Upper lobe of right lung (tissue), 1 donor: ENCODE measurements around the gene CDC25B. TPM values are rescaled to one million over a fixed set of nuclear protein-coding genes. Genes with fewer than 3 reads are reported as not detected.
A peak's percentile ranks its signal among the peaks of the same experiment; 100 is the strongest.
"Not testable (repeated sequence)": the region's sequence is repeated elsewhere in the genome, so short reads cannot be mapped to it uniquely, and the experiment has no call there.

Experiments
- ATAC-seq: fragments of 200-7000 bp; cut with Tn5 transposase; one replicate; pipeline ENCODE4 v1.9.1; 2020; ENCODE audit warnings: mild to moderate bottlenecking, moderate library complexity
- DNase-seq: peaks from one replicate; pipeline ENCODE4 v3.0.0-alpha.2; 2020
- H3K27ac ChIP-seq: fragments of 200-600 bp; one replicate; pipeline ENCODE4 v1.8.0; 2022
- H3K27me3 ChIP-seq: fragments of 200-600 bp; one replicate; pipeline ENCODE4 v1.8.0; 2022; ENCODE audit warnings: mild to moderate bottlenecking
- H3K36me3 ChIP-seq: fragments of 200-600 bp; one replicate; pipeline ENCODE4 v1.8.0; 2022
- H3K4me1 ChIP-seq: fragments of 200-600 bp; one replicate; pipeline ENCODE4 v1.8.0; 2022
- H3K4me3 ChIP-seq: fragments of 200-600 bp; one replicate; pipeline ENCODE4 v1.8.0; 2022; ENCODE audit warnings: mild to moderate bottlenecking
- H3K9me3 ChIP-seq: fragments of 200-600 bp; one replicate; pipeline ENCODE4 v1.8.0; 2022
- intact Hi-C: fragments of 100-400 bp; cut with DNase I; formaldehyde crosslinking; loops from one replicate; pipeline ENCODE4 v1.11.0; 2022
- total RNA-seq: library from RNA; stranded (reverse); fragmentation: NEBNext Ultra II Directional; extraction: Animal tissue kit (Norgen Biotek cat#: 25700); gene quantifications from one replicate; pipeline ENCODE4 v1.2.1, GENCODE V29; 2021
- TF ChIP-seq, protein P1 (sequence below): fragments of 200-600 bp; IDR thresholded peaks from one replicate; pipeline ENCODE4 v1.8.0; 2022; ENCODE audit warnings: antibody characterized with exemption
- donor health status: DM: no; HTN: yes; CAD: no; lungs with severe emphysema.

The CDC25B gene
- total RNA-seq, 1 donor from 2014 or later: 136 TPM

DNA sequence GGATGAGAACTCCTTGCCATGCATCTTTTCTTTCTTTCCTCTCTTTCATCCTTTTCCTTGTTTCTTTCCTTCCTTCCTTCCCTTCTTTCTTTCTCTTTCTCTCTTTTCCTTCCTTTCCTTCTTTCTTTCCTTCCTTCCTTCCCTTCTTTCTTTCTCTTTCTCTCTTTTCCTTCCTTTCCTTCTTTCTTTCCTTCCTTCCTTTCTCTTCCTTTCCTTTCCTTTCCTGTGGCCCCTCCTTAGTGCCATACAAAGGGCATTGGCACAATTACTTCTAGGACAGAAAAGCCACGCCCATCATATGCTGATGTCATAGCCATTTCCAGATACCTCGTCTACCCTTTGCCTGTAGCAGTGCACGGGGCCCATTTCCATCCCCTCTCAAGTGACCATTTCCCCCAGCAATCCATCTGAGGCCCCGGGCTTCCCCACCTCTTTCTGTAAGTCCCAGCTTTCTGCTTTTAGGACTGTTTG, 7.4 kb upstream of the CDC25B start:
- no peaks in the 10 kb centered on the region for H3K27me3 ChIP-seq
- no peak for ATAC-seq
- H3K4me1 ChIP-seq: peaks cover 20% of the 10 kb centered on the region
- H3K27ac ChIP-seq: no peak overlapping the region
- H3K4me3 ChIP-seq: no peak overlapping the region
- H3K36me3 ChIP-seq: peaks cover 7% of the 10 kb centered on the region
- TF ChIP-seq, protein P1, sequence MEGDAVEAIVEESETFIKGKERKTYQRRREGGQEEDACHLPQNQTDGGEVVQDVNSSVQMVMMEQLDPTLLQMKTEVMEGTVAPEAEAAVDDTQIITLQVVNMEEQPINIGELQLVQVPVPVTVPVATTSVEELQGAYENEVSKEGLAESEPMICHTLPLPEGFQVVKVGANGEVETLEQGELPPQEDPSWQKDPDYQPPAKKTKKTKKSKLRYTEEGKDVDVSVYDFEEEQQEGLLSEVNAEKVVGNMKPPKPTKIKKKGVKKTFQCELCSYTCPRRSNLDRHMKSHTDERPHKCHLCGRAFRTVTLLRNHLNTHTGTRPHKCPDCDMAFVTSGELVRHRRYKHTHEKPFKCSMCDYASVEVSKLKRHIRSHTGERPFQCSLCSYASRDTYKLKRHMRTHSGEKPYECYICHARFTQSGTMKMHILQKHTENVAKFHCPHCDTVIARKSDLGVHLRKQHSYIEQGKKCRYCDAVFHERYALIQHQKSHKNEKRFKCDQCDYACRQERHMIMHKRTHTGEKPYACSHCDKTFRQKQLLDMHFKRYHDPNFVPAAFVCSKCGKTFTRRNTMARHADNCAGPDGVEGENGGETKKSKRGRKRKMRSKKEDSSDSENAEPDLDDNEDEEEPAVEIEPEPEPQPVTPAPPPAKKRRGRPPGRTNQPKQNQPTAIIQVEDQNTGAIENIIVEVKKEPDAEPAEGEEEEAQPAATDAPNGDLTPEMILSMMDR: no peak
- DNase-seq: no peak
- no peaks in the 10 kb centered on the region for H3K9me3 ChIP-seq
- intact Hi-C loops: loop anchor here (5.0 kb wide), 1 partner anchor 34 kb away; the partner anchor contains the start of gene AP5S1

DNA sequence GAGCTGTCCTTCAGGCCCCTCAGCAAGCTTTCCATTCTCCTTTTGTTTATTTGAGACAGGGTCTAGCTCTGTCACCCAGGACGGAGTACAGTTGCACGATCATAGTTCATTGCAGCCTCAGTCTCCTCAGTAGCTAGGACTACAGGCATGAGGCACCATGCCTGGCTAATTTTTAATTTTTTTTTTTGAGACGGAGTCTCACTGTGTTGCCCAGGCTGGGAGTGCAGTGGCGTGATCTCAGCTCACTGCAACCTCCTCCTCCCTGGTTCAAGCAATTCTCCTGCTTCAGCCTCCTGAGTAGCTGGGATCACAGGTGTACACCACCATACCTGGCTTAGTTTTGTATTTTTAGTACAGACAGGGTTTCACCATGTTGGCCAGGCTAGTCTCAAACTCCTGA, 6.9 kb upstream of the CDC25B start:
- H3K27me3 ChIP-seq, ATAC-seq, H3K4me3 ChIP-seq, DNase-seq, H3K9me3 ChIP-seq, H3K27ac ChIP-seq, H3K36me3 ChIP-seq: not testable (repeated sequence)
- intact Hi-C loops: loop anchor here (5.0 kb wide), 1 partner anchor 33 kb away; the partner anchor contains the start of gene AP5S1
- peaks cover 15% of the 10 kb centered on the region for H3K4me1 ChIP-seq

DNA sequence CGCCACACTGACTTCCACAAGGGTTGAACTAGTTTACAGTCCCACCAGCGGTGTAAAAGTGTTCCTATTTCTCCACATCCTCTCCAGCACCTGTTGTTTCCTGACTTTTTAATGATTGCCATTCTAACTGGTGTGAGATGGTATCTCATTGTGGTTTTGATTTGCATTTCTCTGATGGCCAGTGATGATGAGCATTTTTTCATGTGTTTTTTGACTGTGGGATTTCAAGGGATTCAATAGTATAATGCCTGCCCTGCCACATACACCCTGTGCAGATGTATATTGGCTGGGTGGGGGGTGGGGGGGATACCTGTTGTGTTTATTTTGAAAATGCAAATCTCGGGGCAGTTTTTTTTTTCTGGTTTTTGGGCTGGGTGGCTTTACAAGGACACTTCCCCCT, 1.9 kb upstream of the CDC25B start:
- DNase-seq, H3K27me3 ChIP-seq, H3K27ac ChIP-seq, ATAC-seq, intact Hi-C loops, H3K9me3 ChIP-seq, H3K4me3 ChIP-seq: not testable (repeated sequence)
- peaks cover 15% of the 10 kb centered on the region for H3K36me3 ChIP-seq
- peaks cover 29% of the 10 kb centered on the region for H3K4me1 ChIP-seq

DNA sequence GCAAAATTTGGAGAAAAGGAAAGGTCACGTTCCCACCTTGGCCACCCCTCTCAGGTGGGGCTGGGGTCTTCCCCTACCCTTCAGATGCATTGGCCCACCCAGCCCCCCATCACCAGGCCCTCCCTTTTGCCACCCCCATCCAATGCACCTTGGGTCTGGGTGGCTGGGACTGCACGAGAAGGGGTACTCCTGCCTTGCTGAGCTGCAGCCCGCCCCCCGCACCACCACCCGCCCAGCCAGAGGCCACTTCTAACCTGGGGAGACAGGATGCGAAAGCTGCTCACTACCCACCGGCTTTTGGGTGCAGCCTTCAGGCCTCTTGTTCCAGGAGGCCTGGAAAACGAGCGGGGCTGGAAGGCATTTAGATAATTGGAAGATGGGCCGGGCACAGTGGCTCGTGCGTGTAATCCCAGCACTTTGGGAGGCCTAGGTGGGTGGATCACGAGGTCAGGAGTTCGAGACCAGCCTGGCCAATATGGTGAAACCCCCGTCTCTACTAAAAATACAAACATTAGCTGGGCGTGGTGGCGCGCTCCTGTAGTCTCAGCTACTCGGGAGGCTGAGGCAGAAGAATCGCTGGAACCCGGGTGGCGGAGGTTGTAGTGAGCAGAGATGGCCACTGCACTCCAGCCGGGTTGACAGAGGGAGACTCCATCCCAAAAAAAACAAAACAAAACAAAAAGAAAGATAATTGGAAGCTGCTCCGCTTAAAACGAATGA, 1.2 kb upstream of the CDC25B start:
- TF ChIP-seq, protein P1: no peak
- peaks cover 34% of the 10 kb centered on the region for H3K4me1 ChIP-seq
- intact Hi-C loops: no loop called here
- H3K36me3 ChIP-seq: peaks cover 19% of the 10 kb centered on the region
- DNase-seq (no peak), ATAC-seq (no peak)
- H3K9me3 ChIP-seq: no peaks in the 10 kb centered on the region
- H3K4me3 ChIP-seq: peak overlapping the region; percentile 70
- peak overlapping the region; percentile 94 for H3K27ac ChIP-seq
- no peaks in the 10 kb centered on the region for H3K27me3 ChIP-seq

DNA sequence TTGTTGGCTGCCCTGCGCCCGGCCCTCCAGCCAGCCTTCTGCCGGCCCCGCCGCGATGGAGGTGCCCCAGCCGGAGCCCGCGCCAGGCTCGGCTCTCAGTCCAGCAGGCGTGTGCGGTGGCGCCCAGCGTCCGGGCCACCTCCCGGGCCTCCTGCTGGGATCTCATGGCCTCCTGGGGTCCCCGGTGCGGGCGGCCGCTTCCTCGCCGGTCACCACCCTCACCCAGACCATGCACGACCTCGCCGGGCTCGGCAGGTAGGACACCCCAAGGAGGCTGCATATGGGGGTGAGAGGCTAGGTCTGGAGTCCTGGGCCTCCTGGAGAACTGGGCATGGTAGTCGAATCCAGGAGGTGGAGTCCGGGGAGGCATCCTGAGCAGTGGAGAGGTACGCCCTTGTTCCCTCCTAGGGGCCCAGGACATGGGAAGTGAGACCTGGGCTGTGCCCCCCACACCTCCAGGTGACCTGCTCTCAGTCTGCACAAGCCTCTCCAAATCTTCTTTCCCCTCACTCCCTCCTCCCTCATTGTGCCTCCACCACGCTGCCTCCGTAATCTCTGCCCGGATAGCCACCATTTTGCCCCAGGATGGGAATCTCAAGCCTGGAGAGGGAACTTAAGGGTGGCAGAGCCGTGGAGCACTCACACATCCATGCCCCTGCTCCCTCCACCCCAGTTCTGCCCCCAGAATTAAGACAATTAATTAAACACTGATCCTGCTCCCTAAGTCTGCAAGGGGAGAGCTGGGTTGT, 541 bp downstream of the CDC25B start:
- TF ChIP-seq, protein P1: no peak
- Histone ChIP-seq H3K27me3 (no peaks in the 10 kb centered on the region), H3K9me3 (no peaks in the 10 kb centered on the region), H3K4me3 (peak overlapping the region; percentile 70), H3K36me3 (peaks cover 37% of the 10 kb centered on the region), H3K4me1 (peaks cover 50% of the 10 kb centered on the region), H3K27ac (peak overlapping the region; percentile 72)
- ATAC-seq (no peak), DNase-seq (no peak)
- intact Hi-C loops: no loop called here

DNA sequence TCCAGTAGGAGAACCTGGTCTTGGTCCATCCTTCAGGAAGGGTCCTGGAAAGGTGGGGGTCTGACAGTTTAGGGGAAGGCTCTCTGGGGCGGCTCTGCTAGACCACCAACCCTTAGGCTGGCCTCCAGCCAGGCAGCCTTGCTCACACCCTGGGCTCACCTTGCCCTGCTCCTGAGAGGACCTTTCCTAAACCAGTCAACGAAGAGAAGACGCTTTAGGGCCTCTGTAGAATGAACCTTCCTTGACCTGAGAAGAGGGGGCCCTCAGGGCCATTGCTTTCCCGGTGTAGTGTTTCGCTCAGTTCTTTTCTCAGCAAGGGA, 1.1 kb downstream of the CDC25B start:
- TF ChIP-seq, protein P1: no peak
- H3K4me1 ChIP-seq: peaks cover 56% of the 10 kb centered on the region
- DNase-seq: no peak
- H3K4me3 ChIP-seq: peak overlapping the region; percentile 70
- H3K27me3 ChIP-seq: no peaks in the 10 kb centered on the region
- intact Hi-C loops: no loop called here
- peaks cover 42% of the 10 kb centered on the region for H3K36me3 ChIP-seq
- ATAC-seq: no peak
- no peaks in the 10 kb centered on the region for H3K9me3 ChIP-seq
- peak overlapping the region; percentile 72 for H3K27ac ChIP-seq
